ENCODE data around the gene SQOR.

Gene SQOR

DNA sequence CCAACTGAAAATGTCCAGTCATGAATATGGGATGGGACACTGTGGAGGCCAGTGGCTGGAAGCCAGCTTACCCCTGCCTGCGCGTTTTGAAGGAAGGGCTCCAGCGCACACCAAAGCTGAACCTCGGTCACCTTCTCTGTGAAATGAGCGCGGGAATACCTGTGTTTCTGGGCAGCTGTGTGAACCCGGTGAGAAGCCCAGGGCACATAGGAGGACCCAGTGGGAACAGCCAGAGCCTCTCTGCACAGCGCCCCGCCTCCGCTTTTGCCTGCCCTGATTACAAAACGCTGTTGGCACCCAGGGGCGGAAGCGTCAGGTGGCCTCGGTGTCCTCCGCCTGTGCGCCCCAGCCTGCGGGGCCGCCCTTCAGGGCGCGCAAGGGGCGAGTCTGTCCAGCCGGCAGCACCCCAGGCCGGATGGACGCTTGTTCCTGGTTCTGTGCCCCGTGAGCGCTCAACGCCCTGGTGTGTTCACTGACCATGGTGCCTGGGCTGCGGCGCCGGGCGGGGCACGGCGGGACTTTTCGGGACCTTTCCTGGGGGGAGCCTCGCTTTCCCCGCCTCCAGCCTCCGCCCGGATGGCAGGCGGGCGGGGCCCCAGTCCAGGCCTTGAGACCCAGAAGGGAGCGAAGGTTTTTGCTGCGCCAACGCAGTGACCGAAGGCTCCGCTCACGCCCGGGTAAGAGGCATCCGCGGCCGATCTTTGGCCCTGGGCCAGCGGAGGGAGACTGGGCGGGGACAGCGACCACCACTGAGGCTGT is at the start of gene SQOR:
SQOR (plus strand) TSS at position 598 of the 759 bp plus-strand sequence. CDS start 23,895 bp downstream, outside the sequence.
- peak; percentile 37 to 66 for DNase-seq (ENCODE audit: low read depth in 2 of 2)

DNA sequence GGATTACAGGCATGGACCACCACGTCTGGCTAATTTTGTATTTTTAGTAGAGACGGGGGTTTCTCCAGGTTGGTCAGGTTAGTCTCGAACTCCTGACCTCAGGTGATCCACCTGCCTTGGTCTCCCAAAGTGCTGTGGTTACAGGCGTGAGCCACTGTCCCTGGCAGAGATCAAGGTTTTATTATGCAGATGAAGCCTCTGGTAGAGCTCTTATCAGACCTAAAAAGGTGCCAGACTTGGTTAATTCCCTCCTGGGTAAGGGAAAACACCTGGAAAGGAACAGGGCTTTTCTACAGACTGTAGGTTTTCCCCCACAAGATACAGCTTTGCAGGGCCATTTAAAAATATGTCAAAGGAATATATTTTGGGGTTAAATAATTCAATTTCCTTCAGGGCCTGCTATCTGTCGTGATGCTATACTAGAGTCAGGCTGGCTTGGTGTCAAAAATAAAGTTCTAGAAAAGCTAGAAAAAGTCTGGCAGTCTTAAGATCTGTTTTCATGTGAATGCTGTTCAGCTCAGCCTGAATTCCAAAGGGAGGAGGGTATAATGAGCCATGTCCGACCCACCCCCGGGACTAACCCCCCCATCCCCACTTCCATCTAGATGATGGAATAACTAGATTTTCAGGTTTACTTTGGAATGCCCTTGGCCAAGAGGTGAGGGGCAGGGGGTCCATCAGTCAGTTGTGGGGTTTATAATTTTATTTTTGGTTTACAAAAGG is 49.6 kb upstream of the SQOR start:
- DNase-seq (ENCODE audit: low read depth in 2 of 2), result no peak

DNA sequence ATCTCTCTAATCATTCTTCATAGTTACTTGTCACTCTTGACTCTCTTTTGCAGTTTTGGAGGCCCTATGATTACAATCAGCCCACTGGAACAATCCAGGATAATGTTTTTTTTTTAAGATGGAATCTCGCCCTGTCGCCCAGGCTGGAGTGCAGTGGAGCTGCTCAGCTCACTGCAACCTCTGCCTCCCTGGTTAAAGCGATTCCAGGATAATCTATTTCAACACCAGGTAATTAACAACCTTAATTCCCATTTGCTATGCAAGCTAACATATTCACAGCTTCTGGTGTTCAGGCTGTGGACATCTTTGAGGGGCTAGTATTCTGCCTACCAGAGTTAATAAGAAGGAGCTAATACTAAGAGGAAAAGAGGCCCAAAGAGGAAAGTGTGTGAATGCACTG is 48.7 kb upstream of the SQOR start:
- DNase-seq (ENCODE audit: low read depth in 2 of 2), result no peak

DNA sequence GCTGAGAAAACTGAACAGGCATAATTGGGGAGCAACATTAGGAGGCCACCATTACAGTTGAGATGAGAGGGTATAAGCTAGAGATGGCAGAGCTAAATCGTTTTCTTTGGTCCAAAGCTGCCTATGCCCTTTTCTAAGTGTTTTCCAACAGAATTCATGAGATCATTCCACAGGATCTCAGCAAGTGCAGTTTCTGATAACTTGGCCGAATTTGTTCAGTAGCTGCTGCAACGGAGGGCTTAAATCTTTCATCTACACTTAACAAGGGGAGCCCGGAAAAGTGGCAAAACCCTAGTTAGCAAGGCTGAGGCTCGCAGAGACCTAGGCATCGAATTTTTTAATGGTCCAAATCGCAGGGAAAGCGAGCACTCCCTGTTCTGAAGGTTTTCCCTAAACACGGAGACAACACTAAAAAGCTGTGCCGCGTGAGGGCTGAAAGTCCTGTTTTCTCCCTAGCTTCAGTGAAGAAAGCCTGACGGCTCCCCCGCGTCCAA is 48.2 kb upstream of the SQOR start:
- no peak for DNase-seq (ENCODE audit: low read depth in 2 of 2)

DNA sequence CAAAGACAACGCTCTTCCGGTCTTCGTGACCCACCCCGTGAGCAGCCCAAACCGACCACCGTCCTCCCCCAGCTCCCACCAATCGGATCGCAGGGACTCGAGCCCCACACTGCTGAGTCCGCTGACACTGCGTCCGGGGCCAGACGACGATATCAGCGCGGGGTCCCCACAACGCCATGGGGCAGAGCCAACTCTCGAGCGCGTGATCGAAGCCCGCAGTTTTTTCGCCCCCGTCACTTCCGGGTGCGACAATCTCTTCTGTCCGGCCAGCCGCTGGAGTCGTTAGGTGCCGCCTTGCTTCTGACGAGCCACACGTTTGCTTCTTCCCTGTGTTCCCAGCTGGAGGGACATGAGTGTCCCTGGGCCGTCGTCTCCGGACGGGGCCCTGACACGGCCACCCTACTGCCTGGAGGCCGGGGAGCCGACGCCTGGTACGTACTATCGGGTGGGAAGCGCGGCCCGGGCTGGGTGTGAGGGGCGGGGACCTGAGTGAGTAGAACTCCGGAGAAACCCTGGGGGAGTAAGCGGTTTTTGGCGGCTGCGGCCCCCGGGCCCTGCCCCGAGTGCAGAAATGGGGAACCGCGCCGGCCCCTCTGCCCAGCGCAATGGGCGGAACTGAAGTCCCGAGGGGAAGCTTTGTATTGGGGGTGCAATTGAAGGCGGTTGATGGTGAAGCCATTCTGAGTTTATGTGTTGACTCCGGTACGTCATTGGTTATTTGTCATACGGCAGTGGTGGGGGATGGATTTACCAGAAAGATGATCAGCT is 47.5 kb upstream of the SQOR start, which contains the start of gene BLOC1S6:
BLOC1S6 (plus strand) TSS at position 285 of the 768 bp plus-strand sequence; CDS start at position 350, 65 bp downstream.
- DNase-seq (ENCODE audit: low read depth in 2 of 2), result peak; percentile 77 to 80

DNA sequence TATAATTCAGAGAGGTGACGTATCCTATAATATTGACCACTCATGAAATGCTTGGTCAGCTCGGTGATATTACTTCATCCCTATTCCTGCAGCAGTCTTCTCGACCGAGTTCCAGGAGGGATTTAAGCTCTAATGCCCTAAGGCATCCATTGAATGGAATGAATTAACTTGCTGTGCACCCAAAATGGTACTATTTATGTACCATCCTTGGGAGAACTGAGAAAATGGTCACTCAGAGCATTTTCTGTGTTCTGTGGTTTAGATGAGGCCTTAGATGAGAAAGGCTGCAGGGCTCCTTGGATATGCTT is 47.0 kb upstream of the SQOR start:
- no peak for DNase-seq (ENCODE audit: low read depth in 2 of 2)

DNA sequence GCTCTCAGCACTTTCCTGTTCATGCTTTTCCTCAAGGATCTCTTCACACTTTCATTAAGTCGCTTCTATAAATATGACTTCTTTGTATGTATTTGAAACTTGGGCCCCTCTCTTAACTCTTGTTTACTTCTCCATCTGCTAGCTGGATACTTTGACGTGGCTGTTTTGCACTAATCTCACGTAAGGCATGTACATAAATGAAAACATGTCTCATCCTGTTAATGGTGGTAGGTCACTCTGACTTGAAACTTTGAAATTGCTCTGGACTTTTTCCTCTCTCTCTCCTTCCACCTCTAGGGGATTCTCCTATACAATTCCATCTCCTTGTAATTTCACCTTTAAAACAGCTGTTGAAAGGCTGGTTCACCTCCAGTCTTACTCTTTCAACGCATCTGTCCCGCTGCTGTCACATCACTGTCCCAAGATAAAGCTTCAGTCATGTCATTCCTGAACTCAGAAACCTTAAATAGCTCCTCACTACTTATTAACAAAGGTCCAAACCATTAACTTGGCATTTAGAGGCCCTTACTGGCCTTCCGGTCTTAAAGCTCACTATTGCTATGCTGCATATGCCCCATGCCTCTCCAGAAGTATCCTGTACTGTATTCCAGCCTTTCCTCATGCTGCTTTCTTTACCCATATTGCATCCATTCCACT is 46.5 kb upstream of the SQOR start:
- no peak for DNase-seq (ENCODE audit: low read depth in 2 of 2)

DNA sequence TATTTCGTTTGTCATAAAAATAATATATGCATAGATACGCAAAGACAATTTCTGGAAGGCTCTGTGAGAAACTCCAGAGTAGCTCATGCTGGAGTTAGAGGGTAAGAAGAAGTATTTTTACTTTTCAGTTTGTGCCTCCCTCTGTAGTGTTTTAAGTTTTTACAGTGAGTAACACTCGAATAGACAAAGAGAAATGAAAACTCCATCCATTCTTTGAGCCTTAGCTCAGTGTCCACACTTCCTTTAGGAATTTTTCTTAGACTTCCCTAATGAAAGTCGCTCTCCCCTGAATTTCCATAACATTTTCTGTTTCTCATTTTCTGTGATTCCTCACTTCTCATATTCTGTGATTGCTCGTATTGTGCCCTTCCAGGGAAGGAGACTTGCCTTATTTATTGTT is 45.6 kb upstream of the SQOR start:
- DNase-seq (ENCODE audit: low read depth in 2 of 2), result no peak

DNA sequence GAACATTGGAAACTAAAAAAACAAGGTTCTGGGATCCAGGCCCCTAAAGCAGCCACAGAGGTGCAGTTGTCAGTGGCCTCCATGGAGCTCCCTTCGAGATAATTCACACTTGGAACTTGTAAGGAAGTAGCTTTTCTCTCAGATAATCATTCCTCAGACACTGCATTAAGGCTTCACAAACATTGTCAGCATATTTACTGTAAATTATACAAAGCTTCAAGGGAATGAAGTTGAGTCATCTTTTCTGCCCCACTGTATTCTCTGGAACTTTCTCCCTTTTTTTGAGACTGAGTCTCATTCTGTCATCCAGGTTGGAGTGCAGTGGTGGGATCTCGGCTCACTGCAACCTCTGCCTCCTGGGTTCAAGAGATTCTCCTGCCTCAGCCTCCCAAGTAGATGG is 40.5 kb upstream of the SQOR start:
- no peak for DNase-seq (ENCODE audit: low read depth in 2 of 2)

DNA sequence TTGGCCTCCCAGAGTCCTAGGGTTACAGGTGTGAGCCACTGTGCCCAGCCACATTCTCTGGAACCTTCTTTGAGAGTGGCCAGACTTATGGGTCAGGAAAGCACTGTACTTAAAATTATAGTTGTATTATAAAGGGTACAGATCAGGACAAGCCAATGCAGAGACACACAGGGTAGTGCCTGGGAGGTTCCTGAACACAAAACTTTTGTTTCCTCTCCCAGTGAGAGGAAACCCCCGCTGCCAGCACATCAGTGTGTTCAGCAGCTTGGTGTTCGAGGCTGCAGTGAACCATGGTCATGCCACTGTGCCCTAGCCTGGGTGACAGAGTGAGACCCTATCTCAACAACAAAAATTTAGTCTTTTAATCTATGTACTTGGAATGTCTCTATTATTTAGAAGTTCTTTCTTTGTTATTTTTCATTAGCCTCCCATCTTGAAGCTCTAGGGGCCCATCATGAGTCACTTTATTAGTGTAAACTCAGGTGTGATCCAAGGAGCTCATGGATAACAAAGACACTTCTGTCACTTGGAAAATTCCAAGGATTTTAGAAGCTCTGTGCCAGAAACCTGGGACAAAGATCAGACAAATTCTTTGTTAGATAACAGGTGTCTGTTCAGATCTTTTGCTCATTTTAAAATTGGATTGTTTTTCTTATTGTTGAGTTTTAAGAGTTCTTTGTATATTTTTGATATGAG is 39.8 kb upstream of the SQOR start:
- DNase-seq (ENCODE audit: low read depth in 2 of 2), result no peak

DNA sequence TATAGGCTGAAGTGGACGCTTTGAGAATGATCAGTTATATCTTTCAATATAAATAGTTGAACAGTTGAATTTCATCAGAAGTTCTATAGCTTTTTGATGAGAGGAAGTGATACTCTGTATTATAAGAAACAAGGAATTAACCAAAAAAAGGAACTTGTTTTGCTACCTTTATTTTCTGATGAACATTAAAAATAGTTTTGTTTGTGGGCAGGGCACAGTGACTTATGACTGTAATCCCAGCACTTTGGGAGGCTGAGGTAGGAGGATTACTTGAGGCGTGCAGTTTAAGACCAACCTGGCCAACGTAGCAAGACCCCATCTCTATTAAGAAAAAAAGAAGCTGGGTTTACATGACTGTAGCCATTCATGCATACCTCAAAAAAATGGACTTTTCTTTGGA is 30.9 kb upstream of the SQOR start:
- no peak for DNase-seq (ENCODE audit: low read depth in 2 of 2)

DNA sequence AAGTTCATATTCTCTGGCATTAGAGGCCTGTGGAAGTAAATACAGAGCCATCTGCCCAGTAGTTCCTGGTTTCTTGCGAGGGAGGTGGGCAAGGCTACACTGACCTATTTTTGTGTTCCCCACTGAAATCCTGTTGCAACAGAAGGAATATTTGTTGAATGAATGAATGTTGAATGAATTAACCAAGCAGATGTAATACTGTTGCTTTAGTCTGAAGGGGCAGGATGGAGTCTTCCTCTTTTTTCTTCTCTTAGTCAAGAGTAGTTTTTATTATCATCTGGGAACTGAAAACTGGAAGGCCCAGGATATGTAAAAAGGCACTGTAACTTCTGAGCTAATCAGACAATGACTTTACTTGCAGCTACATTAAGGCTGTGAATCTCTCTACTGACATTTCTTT is 30.5 kb upstream of the SQOR start:
- no peak for DNase-seq (ENCODE audit: low read depth in 2 of 2)

DNA sequence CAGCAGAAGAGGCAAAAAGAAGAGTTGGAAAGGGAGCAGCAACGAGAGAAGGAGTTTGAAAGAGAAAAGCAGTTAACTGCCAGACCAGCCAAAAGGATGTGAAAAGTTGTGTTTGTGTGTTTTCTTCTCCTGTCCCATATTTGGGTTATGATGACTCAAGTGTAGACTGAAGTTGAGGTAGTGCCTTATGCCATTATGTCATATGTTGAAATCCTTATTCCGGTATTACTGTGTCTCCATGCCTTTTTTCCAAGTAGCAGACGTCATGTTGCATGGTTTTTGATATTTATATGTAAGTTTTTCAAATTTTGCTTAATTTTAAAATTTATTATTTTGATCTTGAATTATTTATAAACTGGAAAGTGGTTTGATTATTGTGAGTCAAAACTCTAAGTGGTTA is 28.4 kb upstream of the SQOR start:
- DNase-seq (ENCODE audit: low read depth in 2 of 2), result no peak

DNA sequence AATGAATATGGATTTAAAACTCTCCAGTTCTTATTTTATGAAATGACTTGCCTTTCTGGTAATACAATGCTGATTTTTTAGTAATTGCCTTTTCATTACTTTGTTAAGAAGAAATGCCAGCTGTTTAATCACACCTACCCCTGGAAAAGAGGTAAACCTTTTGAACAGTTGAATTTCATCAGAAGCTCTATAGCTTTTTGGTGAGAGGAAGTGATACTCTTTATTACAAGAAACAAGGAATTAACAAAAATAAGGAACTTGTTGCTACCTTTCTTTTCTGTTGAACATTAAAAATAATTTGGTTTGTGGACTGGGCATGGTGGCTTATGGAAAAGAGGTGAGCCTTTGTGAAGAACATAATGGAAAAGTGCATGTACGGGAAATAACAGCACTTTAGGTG is 28.0 kb upstream of the SQOR start:
- DNase-seq (ENCODE audit: low read depth in 2 of 2), result no peak

DNA sequence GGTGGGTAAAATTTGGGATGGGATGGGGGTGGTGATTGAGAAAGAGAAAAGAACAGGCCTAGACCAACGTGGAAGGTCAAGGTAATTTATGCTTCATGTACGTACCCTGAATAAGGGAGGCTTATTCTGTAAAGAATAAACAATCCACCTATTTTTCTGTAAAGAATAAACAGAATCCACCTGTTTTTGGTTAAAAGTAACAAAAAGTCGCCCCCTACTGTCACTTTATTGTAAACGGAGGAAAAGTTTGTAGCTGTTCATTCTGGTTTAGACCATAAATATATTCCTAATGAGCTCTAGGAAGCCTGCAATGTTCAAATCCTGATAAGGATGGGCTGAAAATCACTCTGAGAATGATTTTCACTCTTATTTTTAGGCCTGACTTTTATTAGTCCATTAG is 23.5 kb upstream of the SQOR start:
- no peak for DNase-seq (ENCODE audit: low read depth in 2 of 2)

DNA sequence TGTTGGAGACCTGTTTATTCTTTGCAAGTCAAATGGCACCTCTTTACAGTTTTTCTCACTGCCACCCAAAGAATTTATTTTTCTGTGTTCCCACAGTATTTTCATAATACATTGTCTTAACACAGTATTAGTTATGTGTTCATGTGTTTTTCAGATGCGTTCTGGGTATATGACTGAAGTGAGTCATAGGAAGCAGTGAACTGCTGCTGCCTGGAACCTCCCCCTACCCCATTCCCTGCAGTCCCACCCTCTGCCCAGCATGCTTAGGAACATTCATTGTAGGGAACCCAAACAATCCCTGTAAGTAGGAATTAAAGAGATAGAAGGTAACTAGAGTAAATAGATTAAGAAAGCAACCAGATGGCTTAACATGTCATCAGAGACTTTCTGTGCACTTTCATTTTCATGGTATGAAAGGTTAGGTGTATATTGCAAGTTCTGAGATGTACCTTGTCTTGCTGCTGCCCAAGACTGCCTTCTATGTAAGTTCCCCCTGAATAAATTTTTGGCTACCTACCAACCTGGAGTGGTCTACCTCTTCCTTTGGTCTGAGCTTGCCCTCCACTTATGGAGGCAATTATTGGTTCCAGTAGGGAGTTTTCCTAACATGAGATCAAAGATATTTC is 21.9 kb upstream of the SQOR start:
- DNase-seq (ENCODE audit: low read depth in 2 of 2), result no peak

DNA sequence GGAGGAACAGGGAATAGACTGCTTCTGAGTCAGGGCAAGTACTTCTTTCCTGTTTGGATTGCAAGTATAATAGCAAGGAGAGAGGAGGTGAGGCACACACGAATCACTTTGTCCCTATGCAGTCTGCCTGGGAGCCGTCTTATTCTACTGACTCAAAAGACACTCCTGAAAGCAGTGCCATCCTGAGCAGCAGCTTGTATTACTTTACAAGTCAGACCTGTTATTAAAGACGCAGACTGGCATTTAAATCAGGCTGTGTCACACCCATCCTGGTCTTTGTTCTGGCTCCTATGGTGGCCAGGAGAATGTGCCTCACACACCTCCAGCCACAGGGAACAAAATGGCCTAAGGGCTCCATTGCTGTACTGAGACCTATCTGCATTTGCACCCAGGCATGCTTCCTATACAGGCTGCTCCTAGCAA is 17.9 kb upstream of the SQOR start:
- DNase-seq (ENCODE audit: low read depth in 2 of 2), result no peak

DNA sequence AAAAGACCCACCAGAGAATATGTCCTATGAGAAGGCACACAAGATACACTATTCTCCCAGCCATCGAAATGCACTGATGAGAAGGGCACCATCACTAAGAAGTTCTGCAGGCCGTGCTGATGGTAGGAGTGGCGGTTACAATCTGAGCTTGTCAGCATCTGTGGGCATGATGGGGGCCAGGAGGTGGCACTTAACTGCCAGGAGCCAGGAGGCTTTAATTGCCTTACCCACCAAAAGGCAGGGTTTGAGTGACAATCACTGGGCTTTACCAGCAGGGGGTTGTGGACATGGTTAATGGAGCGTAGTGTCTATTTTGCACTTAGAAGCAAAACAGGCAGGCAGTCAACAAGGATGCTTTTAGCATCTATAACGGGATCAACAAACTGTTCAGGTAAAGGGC is 16.0 kb upstream of the SQOR start:
- DNase-seq (ENCODE audit: low read depth in 2 of 2), result no peak

DNA sequence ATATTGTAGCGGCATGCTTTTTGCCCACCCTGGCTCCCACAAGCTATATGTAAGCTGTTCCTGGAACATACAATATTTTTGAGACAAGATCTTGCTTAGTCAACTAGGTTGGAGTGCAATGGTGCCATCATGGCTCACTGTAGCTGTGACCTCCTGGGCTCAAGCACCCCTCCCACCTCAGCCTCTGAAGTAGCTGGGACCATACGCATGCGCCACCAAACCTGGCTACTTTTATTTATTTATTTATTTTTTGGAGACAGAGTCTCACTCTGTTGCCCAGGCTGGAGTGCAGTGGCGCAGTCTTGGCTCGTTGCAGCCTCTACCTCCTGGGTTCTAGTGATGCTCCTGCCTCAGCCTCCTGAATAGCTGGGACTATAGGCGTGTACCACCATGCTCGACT is 6.7 kb upstream of the SQOR start:
- no peak for DNase-seq (ENCODE audit: low read depth in 2 of 2)

DNA sequence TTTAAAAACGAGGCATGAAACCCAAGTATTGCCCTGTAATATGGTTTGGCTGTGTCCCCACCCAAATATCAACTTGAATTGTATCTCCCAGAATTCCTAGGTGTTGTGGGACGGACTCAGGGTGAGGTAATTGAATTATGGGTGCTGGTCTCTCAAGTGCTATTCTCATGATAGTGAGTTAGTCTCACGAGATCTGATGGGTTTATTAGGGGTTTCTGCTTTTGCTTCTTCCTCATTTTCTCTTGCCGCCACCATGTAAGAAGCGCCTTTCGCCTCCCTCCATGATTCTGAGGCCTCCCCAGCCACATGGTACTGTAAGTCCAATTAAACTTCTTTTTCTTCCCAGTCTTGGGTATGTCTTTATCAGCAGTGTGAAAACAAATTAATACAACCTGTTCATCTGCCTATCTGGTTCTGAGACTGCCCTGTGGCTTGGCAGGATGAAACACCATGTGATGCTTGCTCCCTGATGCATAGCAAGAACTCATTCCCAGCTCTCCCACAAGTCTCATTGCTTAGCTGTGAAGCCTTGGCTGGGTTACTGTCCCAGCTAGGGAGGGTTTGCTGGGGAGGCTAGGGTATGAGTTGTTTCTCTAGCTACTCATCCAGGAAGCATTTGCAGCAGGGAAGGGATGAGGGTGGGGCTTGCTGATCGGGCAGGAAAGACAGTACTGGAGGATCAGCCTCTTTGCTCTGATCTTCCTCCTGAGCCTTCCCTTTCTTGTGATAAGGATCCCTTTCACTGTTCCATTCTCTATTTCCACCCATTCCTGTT is 3.7 kb upstream of the SQOR start:
- no peak for DNase-seq (ENCODE audit: low read depth in 2 of 2)

Measured in stimulated activated CD4-positive, alpha-beta T cell treated with anti-CD3 and anti-CD28 coated beads, Interleukin-12 subunit alpha, Interleukin-12 subunit beta, amount 100 ng/mL, for 24 hours (primary cell).